Measurements from ENCODE around the gene RBP5.

- TF ChIP-seq CTCF (tag by site-specific recombination; IDR thresholded peaks at IDR 0.05) (no peak), ZNF292 (tag by site-specific recombination; IDR thresholded peaks at IDR 0.05; ENCODE audit: borderline replicate concordance, low read depth) (no peak), ZNF624 (tag by site-specific recombination; IDR thresholded peaks at IDR 0.05) (no peak), MZF1 (tag by site-specific recombination; IDR thresholded peaks at IDR 0.05; ENCODE audit: borderline replicate concordance) (no peak), ZNF138 (tag by site-specific recombination; IDR thresholded peaks at IDR 0.05; ENCODE audit: borderline replicate concordance) (no peak), ZNF341 (tag by site-specific recombination; IDR thresholded peaks at IDR 0.05; ENCODE audit: low read depth) (no peak), ZSCAN5A (tag by site-specific recombination; IDR thresholded peaks at IDR 0.05) (no peak), REPIN1 (tag by site-specific recombination; IDR thresholded peaks at IDR 0.05; ENCODE audit: low read depth) (no peak)
Measured at GRCh38 chr12:7106082-7106481, 22.6 kb downstream of the RBP5 start.
